CD8-positive, alpha-beta memory T cell (primary cell): ENCODE measurements around the gene EPS8. TPM values are rescaled to one million over a fixed set of nuclear protein-coding genes. Genes with fewer than 3 reads are reported as not detected.

Source experiments
- CTCF ChIA-PET: fragments of 350-600 bp; sonication (Branson Sonifier 250); formaldehyde crosslinking; loops from one replicate; lab custom pipeline; 2021; ENCODE audit warnings: antibody characterized with exemption; lab: Charles Lee
- POLR2A ChIA-PET: fragments of 350-600 bp; sonication (Branson Sonifier 250); formaldehyde crosslinking; loops from one replicate; lab custom pipeline; 2021; ENCODE audit warnings: antibody characterized with exemption; lab: Charles Lee
- DNase-seq, 5 donors: peaks; one replicate each; pipeline versions ENCODE4 v3.0.0 to v3.0.0-alpha.2; 2020 to 2022; ENCODE audit warnings: mixed read lengths in 1 of 5
- H3K27ac ChIP-seq: one replicate; pipeline ENCODE4 v1.7.0; 2013; ENCODE audit warnings: low read depth, mild to moderate bottlenecking, low read length, moderate library complexity
- H3K27me3 ChIP-seq: 2 replicates; pipeline ENCODE4 v1.7.0; 2013; ENCODE audit warnings: low read length, mild to moderate bottlenecking; ENCODE audit not compliant: insufficient read depth, poor library complexity, severe bottlenecking
- H3K36me3 ChIP-seq: 2 replicates; pipeline ENCODE4 v1.7.0; 2013; ENCODE audit warnings: mild to moderate bottlenecking, low read length, moderate library complexity; ENCODE audit not compliant: insufficient read depth
- H3K4me1 ChIP-seq: 2 replicates; pipeline ENCODE4 v1.7.0; 2013; ENCODE audit warnings: mild to moderate bottlenecking, low read length, moderate library complexity; ENCODE audit not compliant: insufficient read depth
- H3K4me3 ChIP-seq: 2 replicates; pipeline ENCODE4 v1.7.0; 2013; ENCODE audit warnings: mild to moderate bottlenecking, low read length
- H3K9me3 ChIP-seq: 2 replicates; pipeline ENCODE4 v1.7.0; 2013; ENCODE audit warnings: mild to moderate bottlenecking, low read length
- H3K27ac Mint-ChIP-seq, 8 donors: one replicate each; pipeline ENCODE4 v1.8.0; 2020 to 2021; ENCODE audit warnings: mixed read lengths in 8 of 8, mild to moderate bottlenecking in 6 of 8, inconsistent platforms in 3 of 8, moderate library complexity in 3 of 8
- H3K27me3 Mint-ChIP-seq, 2 donors: one replicate each; pipeline ENCODE4 v1.8.0; 2020 to 2021; ENCODE audit warnings: mixed read lengths in 2 of 2, mild to moderate bottlenecking in 1 of 2, moderate library complexity in 1 of 2
- H3K36me3 Mint-ChIP-seq, 3 donors: one replicate each; pipeline ENCODE4 v1.8.0; 2020 to 2021; ENCODE audit warnings: mixed read lengths in 3 of 3, inconsistent platforms in 1 of 3, mild to moderate bottlenecking in 1 of 3
- H3K4me1 Mint-ChIP-seq, 3 donors: one replicate each; pipeline ENCODE4 v1.8.0; 2020 to 2021; ENCODE audit warnings: mixed read lengths in 3 of 3, inconsistent platforms in 1 of 3, mild to moderate bottlenecking in 1 of 3
- H3K4me3 Mint-ChIP-seq, 7 donors: one replicate each; pipeline ENCODE4 v1.8.0; 2020 to 2021; ENCODE audit warnings: mixed read lengths in 7 of 7, mild to moderate bottlenecking in 6 of 7, moderate library complexity in 4 of 7, inconsistent platforms in 2 of 7
- H3K9me3 Mint-ChIP-seq, 5 donors: one replicate each; pipeline ENCODE4 v1.8.0; 2020 to 2022; ENCODE audit warnings: mixed read lengths in 5 of 5, mild to moderate bottlenecking in 3 of 5, moderate library complexity in 2 of 5, inconsistent platforms in 1 of 5
- polyA plus RNA-seq: library from polyadenylated mRNA; unstranded; fragments of 300-500 nt; fragmentation: Illumina TruSeq; gene quantifications from one replicate; pipeline ENCODE4 v1.2.3, GENCODE V29; 2021
- total RNA-seq, 2 experiments: library from RNA; stranded (reverse); gene quantifications; one replicate each; pipeline ENCODE4 v1.2.3, GENCODE V29; 2021

Gene EPS8
- total and polyA plus RNA-seq, 3 experiments from 2014 or later: 0.92 to 2.3 (median 1.1) TPM

- no peaks in the 10 kb centered on the region for H3K36me3 Mint-ChIP-seq
- no peaks in the 10 kb centered on the region for H3K4me1 ChIP-seq
- no peak for DNase-seq
- ChIA-PET POLR2A (no interaction called here), CTCF (no interaction called here)
- no peaks in the 10 kb centered on the region for H3K27me3 ChIP-seq
- no peak overlapping the region for H3K27ac ChIP-seq
- H3K36me3 ChIP-seq: no peaks in the 10 kb centered on the region
- no peaks in the 10 kb centered on the region for H3K9me3 ChIP-seq
- H3K27me3 Mint-ChIP-seq: peaks cover 8 to 11% of the 10 kb centered on the region in 2 donors
- H3K4me3 ChIP-seq: no peak overlapping the region
- no peak overlapping the region for H3K27ac Mint-ChIP-seq
- H3K9me3 Mint-ChIP-seq: no peaks in the 10 kb centered on the region
- no peak overlapping the region for H3K4me3 Mint-ChIP-seq
- H3K4me1 Mint-ChIP-seq: no peaks in the 10 kb centered on the region
Measured at GRCh38 chr12:15824516-15824915, 35.3 kb upstream of the EPS8 start.

GRCh38 chr12:15823360-15824128 lies 34.4 kb upstream of the EPS8 start:
- DNase-seq: no peak
- Mint-ChIP-seq H3K27ac (no peak overlapping the region), H3K4me1 (no peaks in the 10 kb centered on the region), H3K4me3 (no peak overlapping the region), H3K36me3 (no peaks in the 10 kb centered on the region), H3K27me3 (peaks cover 8 to 11% of the 10 kb centered on the region in 2 donors), H3K9me3 (no peaks in the 10 kb centered on the region)
- Histone ChIP-seq H3K36me3 (no peaks in the 10 kb centered on the region), H3K4me1 (no peaks in the 10 kb centered on the region), H3K27ac (no peak overlapping the region), H3K27me3 (no peaks in the 10 kb centered on the region), H3K4me3 (no peak overlapping the region), H3K9me3 (no peaks in the 10 kb centered on the region)
- ChIA-PET POLR2A (no interaction called here), CTCF (no interaction called here)

GRCh38 chr12:15819644-15820437 lies 30.7 kb upstream of the EPS8 start:
- no peak for DNase-seq
- H3K36me3 ChIP-seq: no peaks in the 10 kb centered on the region
- Mint-ChIP-seq H3K27ac (no peak overlapping the region), H3K9me3 (peaks cover 0 to 4% (median 0%) of the 10 kb centered on the region in 5 donors), H3K27me3 (peaks cover 19 to 20% of the 10 kb centered on the region in 2 donors), H3K36me3 (no peaks in the 10 kb centered on the region), H3K4me1 (no peaks in the 10 kb centered on the region), H3K4me3 (no peak overlapping the region)
- H3K4me3 ChIP-seq: no peak overlapping the region
- ChIA-PET CTCF (no interaction called here), POLR2A (no interaction called here)
- no peaks in the 10 kb centered on the region for H3K27me3 ChIP-seq
- no peak overlapping the region for H3K27ac ChIP-seq
- no peaks in the 10 kb centered on the region for H3K9me3 ChIP-seq
- no peaks in the 10 kb centered on the region for H3K4me1 ChIP-seq

GRCh38 chr12:15818418-15818817 lies 29.2 kb upstream of the EPS8 start:
- Mint-ChIP-seq H3K36me3 (no peaks in the 10 kb centered on the region), H3K4me1 (no peaks in the 10 kb centered on the region), H3K27ac (no peak overlapping the region), H3K9me3 (peaks cover 0 to 4% (median 0%) of the 10 kb centered on the region in 5 donors), H3K4me3 (no peak overlapping the region), H3K27me3 (peaks cover 17 to 22% of the 10 kb centered on the region in 2 donors)
- Histone ChIP-seq H3K36me3 (no peaks in the 10 kb centered on the region), H3K9me3 (no peaks in the 10 kb centered on the region), H3K27me3 (no peaks in the 10 kb centered on the region), H3K27ac (no peak overlapping the region), H3K4me3 (no peak overlapping the region), H3K4me1 (no peaks in the 10 kb centered on the region)
- DNase-seq: no peak
- ChIA-PET POLR2A (no interaction called here), CTCF (no interaction called here)

GRCh38 chr12:15815730-15816129 lies 26.5 kb upstream of the EPS8 start:
- POLR2A ChIA-PET: no interaction called here
- CTCF ChIA-PET: interaction anchor here (0.6 kb wide), 1 partner anchor 80 kb away, joined by 3 read pairs; no protein-coding TSS in a partner anchor
- no peak for DNase-seq
- Mint-ChIP-seq H3K27ac (no peak overlapping the region), H3K27me3 (peaks cover 20 to 32% of the 10 kb centered on the region in 2 donors), H3K9me3 (peaks cover 0 to 4% (median 0%) of the 10 kb centered on the region in 5 donors), H3K4me3 (no peak overlapping the region), H3K4me1 (no peaks in the 10 kb centered on the region), H3K36me3 (no peaks in the 10 kb centered on the region)
- H3K4me1 ChIP-seq: no peaks in the 10 kb centered on the region
- H3K9me3 ChIP-seq: no peaks in the 10 kb centered on the region
- no peak overlapping the region for H3K4me3 ChIP-seq
- no peaks in the 10 kb centered on the region for H3K36me3 ChIP-seq
- no peaks in the 10 kb centered on the region for H3K27me3 ChIP-seq
- H3K27ac ChIP-seq: no peak overlapping the region

- H3K27me3 Mint-ChIP-seq: peaks cover 12 to 30% of the 10 kb centered on the region in 2 donors
- DNase-seq: no peak
- no peaks in the 10 kb centered on the region for H3K4me1 Mint-ChIP-seq
- Histone ChIP-seq H3K4me1 (no peaks in the 10 kb centered on the region), H3K4me3 (no peak overlapping the region), H3K27me3 (no peaks in the 10 kb centered on the region), H3K36me3 (no peaks in the 10 kb centered on the region), H3K27ac (no peak overlapping the region), H3K9me3 (no peaks in the 10 kb centered on the region)
- ChIA-PET CTCF (no interaction called here), POLR2A (no interaction called here)
- no peak overlapping the region for H3K27ac Mint-ChIP-seq
- no peaks in the 10 kb centered on the region for H3K36me3 Mint-ChIP-seq
- no peaks in the 10 kb centered on the region for H3K9me3 Mint-ChIP-seq
- no peak overlapping the region for H3K4me3 Mint-ChIP-seq
Measured at GRCh38 chr12:15811214-15812127, 22.3 kb upstream of the EPS8 start.

GRCh38 chr12:15808652-15809051 lies 19.5 kb upstream of the EPS8 start:
- Mint-ChIP-seq H3K27ac (no peak overlapping the region), H3K4me3 (no peak overlapping the region), H3K4me1 (no peaks in the 10 kb centered on the region), H3K36me3 (no peaks in the 10 kb centered on the region), H3K9me3 (no peaks in the 10 kb centered on the region), H3K27me3 (peaks cover 6 to 23% of the 10 kb centered on the region in 2 donors)
- Histone ChIP-seq H3K4me3 (no peak overlapping the region), H3K36me3 (no peaks in the 10 kb centered on the region), H3K9me3 (no peaks in the 10 kb centered on the region), H3K27ac (no peak overlapping the region), H3K27me3 (no peaks in the 10 kb centered on the region), H3K4me1 (no peaks in the 10 kb centered on the region)
- ChIA-PET CTCF (no interaction called here), POLR2A (no interaction called here)
- DNase-seq: no peak
